Uterus (tissue), 2 donors: ENCODE data around the gene AGPS.

ENCODE experiments used
- POLR2A ChIP-seq, 2 donors: fragments of 450-650 bp; IDR thresholded peaks; one replicate each; pipeline ENCODE4 v1.6.1; 2016; ENCODE audit warnings: antibody characterized with exemption in 2 of 2, mild to moderate bottlenecking in 1 of 2, moderate library complexity in 1 of 2
- TF ChIP-seq, protein P1 (sequence below), 4 experiments: fragments of 200-600 bp in 2 of 4; fragments of 450-650 bp in 2 of 4; sonication (generic) in 2 of 4; IDR thresholded peaks; one replicate each; pipeline ENCODE4 v1.5.1; 2016 to 2019; ENCODE audit warnings: antibody characterized with exemption in 4 of 4, mild to moderate bottlenecking in 2 of 4, moderate library complexity in 1 of 4

GRCh38 chr2:177541258-177541991 lies 148.9 kb downstream of the AGPS start:
- no peak for TF ChIP-seq POLR2A (IDR thresholded peaks at IDR 0.05)
- TF ChIP-seq, protein P1, sequence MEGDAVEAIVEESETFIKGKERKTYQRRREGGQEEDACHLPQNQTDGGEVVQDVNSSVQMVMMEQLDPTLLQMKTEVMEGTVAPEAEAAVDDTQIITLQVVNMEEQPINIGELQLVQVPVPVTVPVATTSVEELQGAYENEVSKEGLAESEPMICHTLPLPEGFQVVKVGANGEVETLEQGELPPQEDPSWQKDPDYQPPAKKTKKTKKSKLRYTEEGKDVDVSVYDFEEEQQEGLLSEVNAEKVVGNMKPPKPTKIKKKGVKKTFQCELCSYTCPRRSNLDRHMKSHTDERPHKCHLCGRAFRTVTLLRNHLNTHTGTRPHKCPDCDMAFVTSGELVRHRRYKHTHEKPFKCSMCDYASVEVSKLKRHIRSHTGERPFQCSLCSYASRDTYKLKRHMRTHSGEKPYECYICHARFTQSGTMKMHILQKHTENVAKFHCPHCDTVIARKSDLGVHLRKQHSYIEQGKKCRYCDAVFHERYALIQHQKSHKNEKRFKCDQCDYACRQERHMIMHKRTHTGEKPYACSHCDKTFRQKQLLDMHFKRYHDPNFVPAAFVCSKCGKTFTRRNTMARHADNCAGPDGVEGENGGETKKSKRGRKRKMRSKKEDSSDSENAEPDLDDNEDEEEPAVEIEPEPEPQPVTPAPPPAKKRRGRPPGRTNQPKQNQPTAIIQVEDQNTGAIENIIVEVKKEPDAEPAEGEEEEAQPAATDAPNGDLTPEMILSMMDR (IDR thresholded peaks at IDR 0.05): no peak
